ENCODE results near the gene CCDC178.

DNA sequence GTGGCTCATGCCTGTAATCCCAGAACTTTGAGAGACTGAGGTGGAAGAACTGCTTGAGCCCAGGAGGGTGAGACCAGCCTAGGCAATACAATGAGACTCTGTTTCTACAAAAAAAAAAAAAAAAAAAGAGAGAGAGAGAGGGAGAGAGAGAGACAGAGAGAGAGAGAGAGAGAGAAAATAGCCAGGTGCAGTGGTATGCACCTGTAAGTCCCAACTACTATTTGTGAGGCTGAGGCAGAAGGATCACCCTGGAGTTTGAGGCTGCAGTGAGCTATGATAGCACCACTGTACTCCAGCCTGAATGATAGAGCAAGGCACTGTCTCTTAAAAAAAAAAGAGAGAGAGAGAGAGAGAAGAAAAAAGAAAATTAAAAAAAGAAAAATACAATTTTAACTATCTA, 245.7 kb downstream of the CCDC178 start:
- TF ChIP-seq POLR2A (IDR thresholded peaks at IDR 0.05; ENCODE audit: low read length) = no peak
- TF ChIP-seq GATA1 (IDR thresholded peaks at IDR 0.05; ENCODE audit: low read depth, low read length) = no peak

Data from erythroblast (primary cell).